Measurements from ENCODE around the gene CCL7.
A peak's percentile ranks its signal among the peaks of the same experiment; 100 is the strongest.

CCL7 gene

GRCh38 chr17:34251186-34251585, 18.8 kb upstream of the CCL7 start:
- no peak for ATAC-seq
- TF ChIP-seq ARNTL (CRISPR knock-in tag; IDR thresholded peaks at IDR 0.05; ENCODE audit: borderline replicate concordance, low read depth) (no peak), ZNF565 (CRISPR knock-in tag; conservative IDR thresholded peaks at IDR 0.05; ENCODE audit: low read depth) (no peak), POU6F1 (CRISPR knock-in tag; IDR thresholded peaks at IDR 0.05; ENCODE audit: borderline replicate concordance, low read depth) (no peak), TSHZ2 (CRISPR knock-in tag; IDR thresholded peaks at IDR 0.05) (no peak), SNAI2 (CRISPR knock-in tag; IDR thresholded peaks at IDR 0.05) (no peak), TOX (CRISPR knock-in tag; IDR thresholded peaks at IDR 0.05; ENCODE audit: borderline replicate concordance) (no peak), ZNF8 (CRISPR knock-in tag; IDR thresholded peaks at IDR 0.05) (no peak), ZC3H10 (CRISPR knock-in tag; IDR thresholded peaks at IDR 0.05) (no peak), ZFP30 (CRISPR knock-in tag; IDR thresholded peaks at IDR 0.05) (no peak), TCF4 (CRISPR knock-in tag; IDR thresholded peaks at IDR 0.05; ENCODE audit: borderline replicate concordance) (no peak), RARB (CRISPR knock-in tag; IDR thresholded peaks at IDR 0.05) (no peak), PATZ1 (CRISPR knock-in tag; IDR thresholded peaks at IDR 0.05; ENCODE audit: borderline replicate concordance) (no peak), GLIS3 (CRISPR knock-in tag; IDR thresholded peaks at IDR 0.05) (no peak), CREB5 (CRISPR knock-in tag; IDR thresholded peaks at IDR 0.05; ENCODE audit: low read depth) (no peak)

GRCh38 chr17:34252095-34252443, 18.0 kb upstream of the CCL7 start:
- no peak for TF ChIP-seq SNAI2 (CRISPR knock-in tag; IDR thresholded peaks at IDR 0.05)
- no peak; the same call in 2 of the 3 replicates for ATAC-seq

- TF ChIP-seq POU6F1 (CRISPR knock-in tag; IDR thresholded peaks at IDR 0.05; ENCODE audit: borderline replicate concordance, low read depth) (no peak), ISL1 (CRISPR knock-in tag; IDR thresholded peaks at IDR 0.05) (peak; percentile 65), CSRNP3 (CRISPR knock-in tag; IDR thresholded peaks at IDR 0.05) (no peak), ESRRG (CRISPR knock-in tag; IDR thresholded peaks at IDR 0.05) (no peak), ZFP3 (CRISPR knock-in tag; IDR thresholded peaks at IDR 0.05) (0 out of 2 replicates have a peak, but pooled peaks have one; percentile 47), BACH2 (CRISPR knock-in tag; IDR thresholded peaks at IDR 0.05; ENCODE audit: borderline replicate concordance) (no peak), ZC3H10 (CRISPR knock-in tag; IDR thresholded peaks at IDR 0.05) (0 out of 2 replicates have a peak, but pooled peaks have one; percentile 52), ZNF565 (CRISPR knock-in tag; conservative IDR thresholded peaks at IDR 0.05; ENCODE audit: low read depth) (no peak)
- ATAC-seq, result peak; percentile 64
Observed at GRCh38 chr17:34252444-34253138, 17.4 kb upstream of the CCL7 start.

All from SK-N-SH treated with all-trans-retinoic acid at 6 μM for 48 hours (cell line).